DMS53 treated with DMSO at 0.1 percent for 48 hours (cell line): ENCODE measurements around the gene TXNL4A.

Experiments
- DNase-seq: peaks from one replicate; lab custom pipeline; 2025; ENCODE audit not compliant: unreplicated experiment; lab: John Stamatoyannopoulos, UW

The TXNL4A gene

DNA sequence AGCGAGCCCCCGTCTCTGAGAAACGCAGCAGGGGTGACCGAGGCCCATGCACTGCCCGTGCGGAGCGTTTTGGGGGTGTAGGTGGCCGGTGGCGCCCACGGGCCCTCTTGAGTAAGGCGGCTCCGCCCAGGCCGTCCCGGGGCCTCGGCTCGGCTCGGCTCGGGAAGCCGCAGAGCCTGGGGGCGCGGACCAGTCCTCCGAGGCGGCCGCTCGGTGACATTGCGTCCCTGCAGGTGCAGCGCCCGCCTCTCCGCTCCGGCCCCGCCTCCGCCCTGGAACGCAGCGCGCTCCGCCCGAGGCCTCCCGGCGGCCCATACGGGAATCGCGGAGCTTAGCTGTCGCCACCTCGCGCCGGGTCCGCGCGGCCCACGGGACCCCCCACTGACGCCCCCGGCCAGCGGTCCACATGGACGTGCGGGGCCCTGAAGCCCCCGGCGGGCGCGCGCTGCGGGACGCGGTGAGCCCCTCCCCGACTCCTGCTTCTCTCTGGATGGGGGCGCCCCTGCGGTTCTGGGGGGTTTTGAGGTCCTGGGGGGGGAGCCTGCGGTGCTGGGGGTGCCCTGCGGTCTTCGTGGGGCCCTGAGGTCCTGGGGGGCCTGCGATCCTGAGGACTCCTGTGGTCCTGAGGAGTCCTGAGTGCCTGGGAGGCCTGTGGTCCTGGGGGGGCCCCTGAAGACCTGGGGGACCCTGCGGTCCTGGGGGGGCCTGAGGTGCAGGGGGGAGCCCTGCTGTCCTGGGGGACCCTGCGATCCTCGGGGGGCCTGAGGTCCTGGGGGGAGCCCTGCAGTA, 23.8 kb downstream of the TXNL4A start, which contains the start of gene HSBP1L1:
Gene HSBP1L1, plus strand, starts transcription at position 314 of the 789 bp plus-strand sequence. Its CDS starts 93 bp downstream, at position 407.
- peak; percentile 72 for DNase-seq

DNA sequence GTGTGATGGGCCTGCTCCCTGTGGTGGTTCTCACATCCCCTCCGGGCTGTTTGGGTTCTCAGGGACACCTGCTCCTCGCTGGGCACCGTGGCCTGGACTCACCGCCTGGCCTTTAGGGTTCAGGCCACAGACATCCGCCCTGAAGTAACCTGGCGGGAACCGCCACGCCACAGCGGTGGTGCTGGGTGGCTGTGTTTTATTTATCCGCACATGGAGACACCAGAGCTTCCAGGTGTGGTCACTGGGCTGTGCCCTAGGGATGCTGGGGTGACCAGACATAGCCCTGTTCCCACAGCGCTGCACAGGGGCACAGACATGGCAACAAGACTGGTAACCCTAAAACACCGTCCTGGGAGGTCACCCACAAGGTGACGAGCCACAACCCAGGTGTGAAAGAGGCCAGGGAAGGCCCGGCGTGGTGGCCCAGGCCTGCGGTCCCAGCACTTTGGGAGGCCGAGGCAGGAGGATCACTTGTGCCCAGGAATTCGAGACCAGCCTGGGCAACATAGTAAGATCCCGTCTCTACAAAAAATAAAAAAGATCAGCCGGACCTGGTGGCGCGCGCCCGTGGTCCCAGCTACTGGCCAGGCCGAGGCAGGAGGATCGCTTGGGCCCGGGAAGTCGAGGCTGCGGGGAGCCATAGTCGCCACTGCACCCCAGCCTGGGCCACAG, 24.6 kb downstream of the TXNL4A start:
- DNase-seq, result no peak

DNA sequence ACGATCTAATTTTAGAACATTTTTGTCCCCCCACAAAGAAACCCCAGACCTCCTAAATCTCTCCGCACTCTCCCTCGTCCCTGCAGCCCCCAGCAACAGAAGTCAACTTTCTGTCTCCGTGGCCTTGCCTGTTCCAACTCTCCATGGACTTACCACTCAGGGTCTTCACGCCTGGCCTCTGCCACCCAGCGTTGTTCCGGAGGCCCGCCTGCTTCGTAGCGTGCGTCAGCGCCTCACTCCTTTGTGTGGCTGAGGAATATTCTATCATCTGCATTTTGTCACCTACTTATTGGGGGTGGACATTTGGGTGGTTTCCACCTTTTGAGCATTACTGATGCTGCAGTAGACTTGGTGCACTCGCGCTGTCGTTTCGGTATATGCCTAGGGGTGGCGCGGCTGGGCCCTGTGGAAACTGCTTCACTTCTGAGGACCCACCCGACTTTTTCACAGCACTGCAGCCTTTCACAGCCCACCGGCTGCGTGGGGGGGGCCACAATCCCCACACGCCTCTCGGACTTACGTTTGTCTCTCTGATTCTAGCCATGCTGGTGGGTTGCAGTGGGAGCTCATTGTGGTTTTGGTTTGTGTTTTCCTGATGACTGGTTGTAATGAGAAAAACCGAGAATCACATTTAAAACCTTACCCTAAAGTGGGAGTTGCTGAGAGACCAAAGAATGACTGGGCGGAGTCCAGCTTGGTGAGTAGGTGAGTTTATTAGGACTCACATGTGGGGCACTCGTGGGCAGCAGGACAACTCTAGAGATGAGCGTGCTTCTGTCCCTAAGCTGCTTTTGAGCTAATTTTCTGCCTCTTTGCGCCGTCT, 25.3 kb downstream of the TXNL4A start:
- no peak for DNase-seq

- DNase-seq, result no peak
Measured at GRCh38 chr18:79962311-79962710, 26.1 kb downstream of the TXNL4A start.

DNA sequence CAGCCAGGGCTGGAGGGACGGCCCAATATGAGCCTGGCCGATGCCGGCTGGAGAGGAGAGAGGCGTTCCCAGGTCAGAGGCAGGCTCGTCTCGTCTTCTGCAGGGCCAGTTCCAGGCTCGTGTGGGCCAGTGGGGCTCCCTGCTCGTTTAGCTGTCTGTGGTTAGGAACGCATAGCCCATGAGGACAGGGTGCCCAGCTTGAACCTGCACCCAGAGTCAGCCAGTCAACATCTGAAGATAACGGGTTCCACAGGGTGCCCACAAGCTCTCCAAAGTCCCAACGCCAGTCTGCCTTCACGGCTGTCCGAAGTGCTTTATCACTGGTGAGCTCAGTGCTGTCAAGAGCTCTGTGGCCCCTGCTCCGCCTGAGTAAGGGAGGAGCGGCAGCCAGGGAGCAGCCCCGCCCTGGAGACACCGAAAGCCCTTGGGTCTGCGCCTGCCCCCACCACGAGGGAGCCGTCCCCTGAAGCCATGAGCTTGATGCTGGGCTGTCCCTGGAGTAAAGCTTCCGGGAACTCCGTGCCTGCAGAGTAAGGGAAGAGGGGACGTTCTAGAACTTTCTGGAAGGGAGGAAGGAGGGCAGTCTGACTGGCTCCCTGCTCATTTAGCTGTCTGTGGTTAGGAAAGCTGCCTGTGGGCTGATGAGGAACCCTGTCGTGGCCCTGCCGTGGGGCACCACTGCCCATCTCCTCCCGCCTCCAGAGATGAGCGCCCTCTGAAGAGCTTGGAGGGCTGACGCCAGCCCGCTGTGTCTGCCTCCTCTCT, 26.7 kb downstream of the TXNL4A start:
- DNase-seq, result no peak

- DNase-seq, result no peak
Measured at GRCh38 chr18:79960921-79961526, 27.3 kb downstream of the TXNL4A start.

- peak; percentile 20 for DNase-seq
Measured at GRCh38 chr18:79960161-79960801, 28.1 kb downstream of the TXNL4A start.

- DNase-seq, result no peak
Measured at GRCh38 chr18:79958981-79959380, 29.4 kb downstream of the TXNL4A start.

- no peak for DNase-seq
Measured at GRCh38 chr18:79956276-79956675, 32.1 kb downstream of the TXNL4A start.

- DNase-seq, result no peak
Measured at GRCh38 chr18:79955302-79956075, 32.9 kb downstream of the TXNL4A start.

DNA sequence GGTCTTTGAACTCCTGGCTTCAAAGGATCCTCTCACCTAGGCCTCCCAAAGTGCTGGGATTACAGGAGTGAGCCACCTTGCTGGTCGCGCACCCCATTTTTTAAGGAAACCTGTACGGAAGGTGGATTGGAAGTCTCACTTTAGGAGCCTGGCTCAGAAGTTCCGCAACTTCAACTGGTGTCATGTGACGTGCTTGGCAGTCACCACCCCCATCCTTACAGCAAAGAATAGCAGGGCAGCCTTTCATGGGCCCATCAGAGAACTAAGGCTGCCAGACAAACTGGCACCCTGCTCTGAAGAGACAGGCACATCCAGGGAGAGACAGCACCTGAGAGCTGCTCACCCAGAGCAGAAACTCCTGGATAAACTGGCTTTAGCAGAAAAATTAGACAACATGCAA, 33.6 kb downstream of the TXNL4A start:
- no peak for DNase-seq

DNA sequence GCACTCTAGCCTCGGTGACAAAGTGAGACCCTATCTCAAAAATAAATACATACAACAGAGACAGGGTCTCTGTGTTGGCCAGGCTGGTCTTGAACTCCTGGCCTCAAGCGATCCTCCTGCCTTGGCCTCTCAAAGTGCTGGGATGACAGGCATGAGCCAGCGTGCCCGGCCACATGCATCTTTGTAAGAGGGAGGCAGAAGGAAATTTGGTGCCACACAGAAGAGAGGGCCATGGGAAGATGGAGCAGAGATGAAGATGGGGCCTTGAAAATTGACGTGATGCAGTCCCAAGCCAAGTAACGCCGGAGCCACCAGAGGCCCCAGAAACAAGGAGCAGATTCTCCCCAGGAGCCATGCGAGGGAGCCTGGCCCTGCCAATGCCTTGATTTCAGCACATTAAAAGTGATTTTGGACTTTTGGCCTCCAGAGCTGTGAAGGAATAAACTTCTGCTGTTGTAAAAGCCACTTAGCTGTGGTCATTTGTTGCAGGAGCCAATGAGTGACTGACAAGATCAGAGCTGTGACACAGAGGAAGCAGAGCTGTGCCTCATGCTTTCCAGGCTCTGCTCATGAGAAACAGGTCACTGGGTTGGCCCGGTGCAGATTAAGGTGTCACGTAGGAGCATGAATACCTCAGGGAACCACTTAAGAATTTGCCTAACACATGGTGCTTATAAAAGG, 34.3 kb downstream of the TXNL4A start:
- DNase-seq, result no peak

GRCh38 chr18:79952996-79953559, 35.3 kb downstream of the TXNL4A start:
- DNase-seq, result no peak

DNA sequence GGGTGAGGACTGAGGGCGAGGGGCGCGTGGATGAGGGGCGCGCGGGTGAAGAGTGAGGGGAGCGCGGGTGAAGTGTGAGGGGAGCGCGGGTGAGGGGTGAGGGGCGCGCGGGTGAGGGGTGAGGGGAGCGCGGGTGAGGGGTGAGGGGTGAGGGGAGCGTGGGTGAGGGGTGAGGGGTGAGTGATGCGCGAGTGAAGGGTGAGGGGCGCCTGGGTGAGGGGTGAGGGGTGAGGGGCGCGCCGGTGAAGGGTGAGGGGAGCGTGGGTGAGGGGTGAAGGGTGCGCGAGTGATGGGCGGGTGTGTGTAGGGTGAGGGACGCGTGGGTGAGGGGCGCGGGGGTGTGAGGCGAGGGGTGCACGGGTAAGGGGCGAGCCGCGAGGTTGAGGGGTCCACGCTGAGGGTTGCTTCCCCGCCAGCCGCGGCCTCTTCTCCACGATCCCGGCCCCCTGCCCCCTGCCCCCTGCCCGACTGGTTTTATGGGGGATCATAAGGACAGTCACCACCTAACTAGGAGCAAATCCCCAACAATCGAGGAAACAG, 35.8 kb downstream of the TXNL4A start:
- no peak for DNase-seq

GRCh38 chr18:79951545-79952455, 36.6 kb downstream of the TXNL4A start, which contains the start of gene SLC66A2:
TSS of gene SLC66A2 (minus strand) at chr18:79951653. CDS start at chr18:79950926, 727 bp downstream.
- DNase-seq, result peak; percentile 76

DNA sequence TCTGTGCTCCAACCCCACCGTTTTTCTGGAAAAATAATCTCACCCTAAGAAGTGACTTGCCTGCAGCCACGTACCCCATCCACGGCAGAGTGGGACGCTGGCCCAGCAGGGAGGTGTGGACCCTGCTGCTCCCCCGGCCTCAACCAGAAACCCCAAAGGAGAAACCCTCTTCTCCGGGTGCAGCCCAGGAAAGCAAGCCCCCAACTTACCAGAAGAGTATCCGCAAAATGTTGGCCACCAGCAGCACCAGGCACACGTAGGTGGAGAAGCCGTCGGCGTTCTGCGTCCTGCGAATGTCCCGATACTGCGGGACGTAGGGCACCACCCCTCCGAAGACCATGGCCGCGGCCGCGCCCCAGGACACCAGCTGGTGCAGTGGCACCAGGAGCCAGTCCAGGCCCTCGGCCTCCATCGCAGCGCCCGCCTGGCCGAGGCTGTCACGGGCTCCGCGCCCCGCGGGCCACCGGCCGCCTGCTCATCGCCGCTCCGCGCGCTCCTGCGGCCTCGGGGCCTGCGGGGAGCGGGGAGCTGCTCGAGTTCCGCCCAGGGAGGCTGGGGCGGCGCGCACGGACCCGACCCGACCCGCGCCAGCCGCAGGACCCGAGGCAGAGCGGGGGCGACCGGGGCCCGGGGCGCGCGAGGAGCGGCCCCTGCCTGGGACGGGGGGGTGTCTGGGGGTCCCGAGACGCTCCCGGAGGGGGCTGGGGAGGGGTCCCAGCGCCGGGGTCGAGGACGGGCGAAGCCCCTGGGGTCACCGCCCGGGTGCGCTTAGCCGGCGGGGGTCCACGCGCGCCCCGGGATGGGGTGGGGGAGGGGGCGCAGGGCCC, 37.6 kb downstream of the TXNL4A start:
- DNase-seq, result no peak
